Endodermal cell (in vitro differentiated cells): Measurements from ENCODE around the gene TTLL10. TPM values are rescaled to one million over a fixed set of nuclear protein-coding genes. Genes with fewer than 3 reads are reported as not detected.
A peak's percentile ranks its signal among the peaks of the same experiment; 100 is the strongest.

ENCODE experiments used
- DNase-seq: peaks from one replicate; pipeline ENCODE4 v3.0.0-alpha.2; 2017
- H3K27ac ChIP-seq: 2 replicates; pipeline ENCODE4 v1.5.1; 2013; ENCODE audit warnings: mild to moderate bottlenecking, low read depth, low read length, moderate library complexity
- H3K27me3 ChIP-seq: 2 replicates; pipeline ENCODE4 v1.6.1; 2013; ENCODE audit warnings: mild to moderate bottlenecking, low read length, moderate library complexity; ENCODE audit not compliant: insufficient read depth, control insufficient read depth, poor library complexity, severe bottlenecking
- H3K36me3 ChIP-seq: 2 replicates; pipeline ENCODE4 v1.7.0; 2013; ENCODE audit warnings: mild to moderate bottlenecking, low read length, moderate library complexity; ENCODE audit not compliant: control insufficient read depth, insufficient read depth
- H3K4me1 ChIP-seq: one replicate; pipeline ENCODE4 v1.7.0; 2013; ENCODE audit warnings: low read length; ENCODE audit not compliant: control insufficient read depth, insufficient read depth
- H3K4me3 ChIP-seq: 2 replicates; pipeline ENCODE4 v1.5.1; 2013; ENCODE audit warnings: mild to moderate bottlenecking, low read length, moderate library complexity
- H3K9ac ChIP-seq: 2 replicates; pipeline ENCODE4 v1.6.1; 2013; ENCODE audit warnings: mild to moderate bottlenecking, low read length, moderate library complexity; ENCODE audit not compliant: poor library complexity, severe bottlenecking; ENCODE audit errors: extremely low read depth
- H3K9me3 ChIP-seq: 2 replicates; pipeline ENCODE4 v1.6.1; 2013; ENCODE audit warnings: mild to moderate bottlenecking, low read length, moderate library complexity; ENCODE audit not compliant: control insufficient read depth
- H3K27ac Mint-ChIP-seq: 2 replicates; pipeline ENCODE4 v1.8.0; 2020; ENCODE audit warnings: mixed read lengths
- H3K27me3 Mint-ChIP-seq: 2 replicates; pipeline ENCODE4 v1.8.0; 2021; ENCODE audit warnings: mild to moderate bottlenecking, mixed read lengths; ENCODE audit not compliant: insufficient read depth
- H3K36me3 Mint-ChIP-seq: 2 replicates; pipeline ENCODE4 v1.8.0; 2020; ENCODE audit warnings: low read depth, mixed read lengths
- H3K4me1 Mint-ChIP-seq: 2 replicates; pipeline ENCODE4 v1.8.0; 2020; ENCODE audit warnings: mixed read lengths
- H3K4me3 Mint-ChIP-seq: 2 replicates; pipeline ENCODE4 v1.8.0; 2020; ENCODE audit warnings: mild to moderate bottlenecking, moderate library complexity, mixed read lengths
- H3K9me3 Mint-ChIP-seq: 2 replicates; pipeline ENCODE4 v1.8.0; 2020; ENCODE audit warnings: mild to moderate bottlenecking, mixed read lengths
- CTCF ChIP-seq: fragments of 200-600 bp; sonication (generic); conservative IDR thresholded peaks from 2 replicates; pipeline ENCODE4 v1.5.0; 2021; ENCODE audit warnings: antibody characterized with exemption, mild to moderate bottlenecking
- WGBS, 2 experiments: methylation state at CpG; one replicate each; pipeline versions ENCODE4 v1.1.5 to v1.1.7; 2013; ENCODE audit warnings: missing lambda C conversion rate in 2 of 2, mixed read lengths in 1 of 2; ENCODE audit not compliant: insufficient coverage in 1 of 2, insufficient read length in 1 of 2; 5-methylcytosine and 5-hydroxymethylcytosine counted together
- total RNA-seq, 2 donors: library from RNA; stranded (reverse); fragmentation: NEBNext Ultra II Directional in 1 of 2; extraction: Animal tissue kit (Norgen Biotek cat#: 25700) in 1 of 2; gene quantifications; 2 replicates in 1 of 2; 3 replicates in 1 of 2; pipeline ENCODE4 v1.2.1, GENCODE V29; 2021

The TTLL10 gene
- total RNA-seq, 2 donors from 2014 or later, result 0.93 to 1.2 TPM

- Mint-ChIP-seq H3K4me3 (no peak overlapping the region), H3K9me3 (no peaks in the 10 kb centered on the region), H3K27me3 (peaks cover 1% of the 10 kb centered on the region), H3K27ac (no peak overlapping the region), H3K36me3 (no peaks in the 10 kb centered on the region), H3K4me1 (no peaks in the 10 kb centered on the region)
- TF ChIP-seq CTCF, result no peak
- no peak overlapping the region for H3K4me3 ChIP-seq
- WGBS, 2 experiments, result 90 to 92% methylated on average over 19 to 29 of the region's 30 CpGs
- H3K27ac ChIP-seq, result no peak overlapping the region
- DNase-seq, result no peak
- H3K9ac ChIP-seq, result no peak overlapping the region
- H3K36me3 ChIP-seq, result no peaks in the 10 kb centered on the region
- no peaks in the 10 kb centered on the region for H3K9me3 ChIP-seq
- H3K27me3 ChIP-seq, result peaks cover 12% of the 10 kb centered on the region
- no peaks in the 10 kb centered on the region for H3K4me1 ChIP-seq
Observed at GRCh38 chr1:1244192-1244811, 70.6 kb downstream of the TTLL10 start.

- Histone ChIP-seq H3K4me1 (no peaks in the 10 kb centered on the region), H3K36me3 (no peaks in the 10 kb centered on the region), H3K9ac (no peak overlapping the region), H3K4me3 (no peak overlapping the region), H3K9me3 (no peaks in the 10 kb centered on the region), H3K27ac (no peak overlapping the region), H3K27me3 (peaks cover 12% of the 10 kb centered on the region)
- no peak for TF ChIP-seq CTCF
- Mint-ChIP-seq H3K27me3 (peaks cover 1% of the 10 kb centered on the region), H3K4me1 (no peaks in the 10 kb centered on the region), H3K9me3 (no peaks in the 10 kb centered on the region), H3K27ac (no peak overlapping the region), H3K4me3 (no peak overlapping the region), H3K36me3 (peaks cover 1% of the 10 kb centered on the region)
- no peak for DNase-seq
- 95 to 97% methylated on average over 7 to 22 of the region's 23 CpGs for WGBS, 2 experiments
Observed at GRCh38 chr1:1245178-1245816, 71.6 kb downstream of the TTLL10 start.

GRCh38 chr1:1245817-1246576, 72.3 kb downstream of the TTLL10 start:
- Histone ChIP-seq H3K4me1 (no peaks in the 10 kb centered on the region), H3K36me3 (no peaks in the 10 kb centered on the region), H3K27ac (no peak overlapping the region), H3K9me3 (no peaks in the 10 kb centered on the region), H3K27me3 (peaks cover 12% of the 10 kb centered on the region), H3K9ac (no peak overlapping the region), H3K4me3 (no peak overlapping the region)
- DNase-seq, result peak; percentile 78
- 68 to 100% methylated on average over 2 to 45 of the region's 45 CpGs for WGBS, 2 experiments
- Mint-ChIP-seq H3K9me3 (no peaks in the 10 kb centered on the region), H3K4me3 (no peak overlapping the region), H3K27me3 (peaks cover 1% of the 10 kb centered on the region), H3K27ac (no peak overlapping the region), H3K4me1 (no peaks in the 10 kb centered on the region), H3K36me3 (peaks cover 2% of the 10 kb centered on the region)
- TF ChIP-seq CTCF, result no peak
